ENCODE measurements around the gene SEMA6B.

- peak; percentile 37; the same call in 1 of the 2 replicates for TF ChIP-seq SMC3 (IDR thresholded peaks at IDR 0.05; ENCODE audit: low read depth, low read length)
- TF ChIP-seq CTCF (IDR thresholded peaks at IDR 0.05): peak; percentile 50
- no peak for TF ChIP-seq PBX3 (IDR thresholded peaks at IDR 0.05)
- no peak for TF ChIP-seq EZH2phosphoT487 (IDR thresholded peaks at IDR 0.05; ENCODE audit: borderline replicate concordance, low read depth)
- no peak for TF ChIP-seq FOXJ3 (CRISPR knock-in tag; IDR thresholded peaks at IDR 0.05)
- TF ChIP-seq JUND (IDR thresholded peaks at IDR 0.05): no peak
- TF ChIP-seq POLR2AphosphoS5 (IDR thresholded peaks at IDR 0.05; ENCODE audit: low read depth, low read length): no peak
- no peak for TF ChIP-seq FOXM1 (IDR thresholded peaks at IDR 0.05; ENCODE audit: low read depth)
- TF ChIP-seq YY1 (IDR thresholded peaks at IDR 0.05; ENCODE audit: low read depth): no peak
- no peak for TF ChIP-seq TAF1 (IDR thresholded peaks at IDR 0.05; ENCODE audit: borderline replicate concordance, low read depth, low read length)
Measured at GRCh38 chr19:4589579-4590410, 30.3 kb upstream of the SEMA6B start.
